ENCODE data around the gene TMPRSS9.
"Not testable (repeated sequence)": the region's sequence is repeated elsewhere in the genome, so short reads cannot be mapped to it uniquely, and the experiment has no call there.

The TMPRSS9 gene

DNA sequence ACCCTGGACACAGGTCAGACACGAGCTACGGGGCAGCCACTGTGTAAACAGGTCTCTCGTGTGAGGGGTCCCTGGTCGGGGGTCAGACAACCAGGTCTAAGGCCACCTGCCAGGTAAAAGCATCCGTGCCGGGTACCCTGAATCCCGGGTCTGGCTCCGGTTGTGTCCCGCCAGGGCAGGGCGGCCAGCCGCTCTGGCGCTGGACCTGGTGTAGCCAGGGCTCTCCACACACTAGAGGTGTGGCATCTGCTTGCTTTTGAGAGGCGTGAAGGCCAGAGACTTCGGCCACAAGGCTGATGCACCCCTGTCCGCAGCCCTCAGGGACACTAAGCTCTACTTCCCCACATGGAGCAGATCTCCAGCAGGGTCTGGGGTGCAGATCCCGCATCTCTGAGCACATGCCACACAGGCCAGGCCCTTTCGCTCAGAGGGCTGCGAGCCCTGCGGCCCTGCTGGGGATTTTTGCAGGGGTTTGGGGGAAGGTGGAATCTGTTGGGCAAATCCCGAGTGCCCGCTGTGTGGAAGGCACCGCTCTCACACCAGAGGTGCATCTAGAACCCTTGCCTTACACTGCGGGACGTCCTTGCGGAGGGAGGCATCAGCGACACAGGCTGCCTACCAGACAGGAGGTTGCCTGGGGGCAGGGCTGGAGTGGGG, 81.2 kb downstream of the TMPRSS9 start:
- DNase-seq: no peak

DNA sequence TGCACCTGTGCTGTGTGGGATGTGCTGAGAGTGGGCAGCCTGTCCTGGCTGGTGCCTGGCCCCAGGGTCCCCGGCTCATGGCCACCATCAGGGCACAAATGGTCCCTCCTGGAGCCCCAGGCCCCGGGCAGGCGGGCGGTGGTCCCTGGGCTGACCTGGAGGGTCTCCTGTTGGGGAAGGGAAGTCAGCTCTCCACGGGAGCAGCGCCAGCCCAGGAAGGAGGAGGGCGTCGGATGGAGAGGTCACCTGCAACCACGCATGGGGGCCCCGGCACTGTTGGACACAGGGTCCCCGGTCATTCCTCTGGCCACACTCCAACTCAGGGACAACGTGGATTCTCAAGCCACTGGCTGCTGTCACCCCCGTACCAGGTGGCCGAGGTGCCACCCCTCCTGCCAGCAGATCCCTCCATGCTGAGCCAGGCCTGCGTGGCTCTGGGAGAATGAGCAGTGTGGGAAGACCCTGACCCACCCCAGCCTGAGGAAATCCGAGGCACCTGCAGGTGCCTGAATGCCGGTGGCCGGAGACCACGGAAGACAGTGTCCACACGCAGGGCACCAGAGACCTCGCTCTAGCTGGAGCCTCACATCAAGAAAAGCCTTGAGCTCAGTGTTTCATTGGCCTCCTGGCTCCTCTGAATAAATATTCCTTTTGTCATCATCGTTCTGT, 83.2 kb downstream of the TMPRSS9 start:
- no peak for DNase-seq

DNA sequence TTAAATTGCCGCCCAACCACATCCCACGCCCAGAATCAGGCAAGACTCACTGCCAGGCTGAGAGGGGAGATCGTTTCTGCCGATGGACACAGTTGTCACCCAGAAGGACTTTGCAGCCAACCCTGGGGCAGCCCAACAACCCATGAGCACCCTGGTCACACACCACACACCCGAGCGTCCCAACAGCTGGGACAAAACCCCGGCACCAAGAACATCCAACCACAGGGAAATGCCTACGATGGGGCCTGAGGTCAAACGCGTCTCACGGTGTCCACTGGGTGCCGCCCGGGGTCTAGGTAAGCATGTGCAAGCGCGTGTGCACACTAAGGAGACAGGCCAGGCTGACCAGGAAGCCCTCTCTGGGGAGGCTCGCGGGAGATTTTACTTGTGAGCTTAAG, 83.7 kb downstream of the TMPRSS9 start:
- DNase-seq: no peak

DNA sequence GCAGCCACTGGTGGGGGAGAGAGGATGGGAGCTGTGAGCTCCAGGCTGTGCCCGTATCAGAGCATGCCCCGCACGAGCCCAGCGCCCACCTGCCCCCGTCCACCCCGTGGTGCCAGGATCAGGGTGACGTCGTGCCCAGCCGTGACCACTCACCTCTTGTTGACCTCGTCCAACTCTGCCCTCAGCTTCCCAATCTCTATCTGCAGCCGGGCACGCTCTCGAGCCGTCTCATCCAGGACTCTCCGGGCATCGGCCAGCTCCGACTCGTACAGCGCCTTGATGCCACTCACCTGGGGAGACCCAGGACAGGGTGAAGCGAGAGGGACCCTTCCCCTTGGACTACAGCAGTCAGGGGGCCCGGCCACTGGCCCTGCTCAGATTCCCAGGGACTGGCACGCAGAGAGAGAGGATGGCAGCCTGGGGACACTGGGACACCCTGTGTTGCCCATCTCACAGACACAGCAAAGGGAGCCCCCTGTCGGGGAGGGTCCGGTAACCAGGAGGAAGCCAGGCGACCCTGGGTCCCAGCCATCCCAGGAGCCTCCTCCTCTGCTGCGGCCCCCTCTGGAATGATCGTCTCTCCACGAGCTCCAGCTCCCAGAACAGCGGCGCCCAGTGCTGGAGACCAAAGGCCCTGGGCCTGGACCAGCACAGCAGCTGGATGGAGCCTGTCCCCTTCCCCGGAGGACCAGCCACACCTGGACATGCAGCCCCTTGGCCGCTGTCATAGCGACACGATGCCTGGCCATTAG, 84.4 kb downstream of the TMPRSS9 start:
- no peak for DNase-seq

DNA sequence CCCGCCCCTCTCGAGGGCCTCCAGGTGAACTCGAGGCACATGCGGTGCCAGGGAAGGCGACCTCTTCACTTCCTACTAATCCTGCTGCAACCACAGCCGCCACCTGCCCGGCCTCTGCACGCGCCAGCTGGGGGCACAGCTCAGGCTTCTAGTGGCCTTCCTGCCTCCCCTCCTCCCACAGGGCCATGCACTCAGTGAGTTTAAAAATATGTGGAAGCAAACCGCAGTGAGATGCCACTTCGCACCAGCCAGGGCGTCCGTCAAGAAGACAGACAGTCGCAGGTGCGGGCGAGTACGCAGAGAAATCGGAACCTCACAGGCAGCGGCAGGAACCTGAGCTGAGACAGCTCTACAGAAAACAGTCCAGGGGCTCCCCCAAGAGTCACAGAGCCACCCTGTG, 86.3 kb downstream of the TMPRSS9 start:
- DNase-seq: peak; percentile 43

DNA sequence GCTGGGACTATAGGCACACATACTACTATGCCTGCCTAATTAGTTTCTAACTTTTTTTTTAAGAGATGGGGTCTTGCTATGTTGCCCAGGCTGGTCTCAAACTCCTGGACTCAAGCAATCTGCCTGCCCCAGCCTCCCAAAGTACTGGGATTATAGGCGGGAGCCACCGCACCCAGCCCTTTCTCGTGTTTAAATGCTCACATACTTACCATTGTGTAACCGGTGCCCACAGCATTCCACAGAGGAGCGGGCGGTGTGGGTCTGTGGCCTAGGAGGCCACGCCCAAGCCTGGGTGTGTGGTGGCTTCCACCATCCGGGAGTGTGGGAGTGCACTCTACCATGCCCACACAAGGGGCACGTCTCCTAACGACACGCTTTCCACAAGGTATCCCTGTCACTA, 89.0 kb downstream of the TMPRSS9 start:
- DNase-seq: no peak

DNA sequence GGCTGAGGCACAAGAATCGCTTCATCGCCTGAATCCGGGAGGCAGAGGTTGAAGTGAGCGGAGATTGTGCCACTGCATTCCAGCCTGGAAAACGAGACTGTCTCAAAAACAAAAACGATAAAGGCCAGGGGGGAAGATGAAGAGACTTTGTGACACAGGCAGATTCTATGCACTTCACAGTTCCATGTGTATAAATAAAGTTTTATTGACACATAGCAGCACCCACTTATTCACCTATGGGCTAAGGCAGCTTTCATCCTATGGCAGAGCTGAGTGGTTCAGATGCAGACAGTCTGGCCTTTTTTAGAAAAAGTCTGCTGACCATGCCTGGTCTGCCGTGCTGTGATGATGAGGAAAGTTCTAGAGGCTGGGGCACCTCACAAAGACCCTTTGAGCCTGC, 91.1 kb downstream of the TMPRSS9 start:
- no peak for DNase-seq

DNA sequence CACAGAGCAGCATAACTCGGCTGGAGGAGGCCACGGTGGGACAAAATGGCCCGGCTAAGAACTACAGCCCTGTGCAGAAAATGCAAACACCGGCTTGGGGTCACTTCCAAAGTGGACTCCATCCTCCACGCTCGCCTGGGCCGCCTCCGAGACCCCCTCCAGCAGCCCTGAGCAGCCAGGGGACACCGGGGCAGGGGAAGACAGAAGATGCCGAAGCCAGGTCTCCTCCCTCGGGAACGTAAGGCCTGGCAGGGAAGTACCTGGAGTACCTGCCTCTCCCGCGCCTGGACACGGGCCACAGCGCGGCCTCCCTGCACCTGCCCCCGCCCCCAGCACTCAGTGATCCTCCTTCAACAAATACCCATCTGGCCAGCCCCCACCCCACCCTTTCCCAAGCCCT, 91.7 kb downstream of the TMPRSS9 start:
- no peak for DNase-seq

DNA sequence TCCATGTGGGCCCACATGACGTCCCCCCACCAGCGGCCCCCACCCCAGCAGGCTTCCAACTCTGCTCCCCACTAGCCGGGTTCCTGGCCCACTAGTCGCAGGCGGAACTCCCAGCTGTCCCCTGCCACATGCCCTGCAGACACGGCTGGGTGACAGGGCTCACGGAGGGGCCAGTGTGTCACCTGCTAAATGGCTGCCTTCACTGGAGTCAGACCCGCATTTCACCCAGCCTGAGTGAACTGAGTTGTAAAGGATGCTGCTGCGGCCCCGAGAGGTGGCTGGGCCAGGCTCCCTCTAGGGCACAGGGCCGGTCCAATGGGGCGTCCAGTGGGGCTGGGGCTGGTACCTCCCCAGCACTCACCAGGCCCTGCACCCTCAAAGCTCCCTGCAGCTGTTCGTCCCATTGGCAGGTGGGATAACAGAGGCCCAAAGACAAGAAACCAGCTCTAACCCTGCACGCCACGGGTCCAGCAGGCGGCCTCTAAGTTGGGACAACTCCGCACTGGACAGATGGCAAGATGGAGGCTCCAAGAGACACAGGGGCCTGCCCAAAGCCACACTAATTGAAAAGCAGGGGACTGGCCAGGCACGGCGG, 93.5 kb downstream of the TMPRSS9 start:
- DNase-seq: no peak

DNA sequence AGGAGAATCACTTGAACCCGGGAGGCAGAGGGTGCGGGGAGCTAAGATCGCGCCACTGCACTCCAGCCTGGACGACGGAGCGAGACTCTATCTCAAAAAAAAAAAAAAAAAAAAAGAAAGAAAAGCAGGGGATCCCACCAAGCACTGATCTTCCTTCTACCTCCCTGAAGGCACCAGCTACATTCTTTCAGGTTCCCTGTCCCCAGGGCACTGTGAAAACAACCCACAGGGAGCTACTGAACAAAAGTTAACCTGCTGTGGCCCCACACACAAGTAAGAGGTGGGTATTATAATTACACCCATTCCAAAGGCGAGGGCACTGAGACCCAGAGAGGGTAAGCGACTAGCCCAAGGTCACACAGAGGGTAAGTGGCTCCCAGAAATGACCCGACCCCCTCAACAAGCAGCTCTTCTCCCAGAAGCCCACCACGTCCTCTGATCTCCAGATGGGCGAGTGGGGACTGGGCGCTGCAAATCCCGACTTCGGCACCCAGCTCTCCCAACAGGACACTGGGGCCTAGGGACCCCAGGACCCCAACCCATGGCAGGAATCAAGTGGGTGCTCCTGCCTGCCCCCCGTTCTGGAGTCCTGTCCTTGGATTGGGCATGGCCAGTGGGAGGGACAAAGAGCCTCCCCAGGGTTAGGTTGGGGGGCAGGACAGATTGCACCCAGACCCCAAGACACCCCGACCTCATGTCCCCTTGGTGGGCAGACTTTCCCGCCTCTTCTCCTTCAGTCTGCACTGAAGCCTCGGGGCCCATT, 94.3 kb downstream of the TMPRSS9 start:
- no peak for DNase-seq

DNA sequence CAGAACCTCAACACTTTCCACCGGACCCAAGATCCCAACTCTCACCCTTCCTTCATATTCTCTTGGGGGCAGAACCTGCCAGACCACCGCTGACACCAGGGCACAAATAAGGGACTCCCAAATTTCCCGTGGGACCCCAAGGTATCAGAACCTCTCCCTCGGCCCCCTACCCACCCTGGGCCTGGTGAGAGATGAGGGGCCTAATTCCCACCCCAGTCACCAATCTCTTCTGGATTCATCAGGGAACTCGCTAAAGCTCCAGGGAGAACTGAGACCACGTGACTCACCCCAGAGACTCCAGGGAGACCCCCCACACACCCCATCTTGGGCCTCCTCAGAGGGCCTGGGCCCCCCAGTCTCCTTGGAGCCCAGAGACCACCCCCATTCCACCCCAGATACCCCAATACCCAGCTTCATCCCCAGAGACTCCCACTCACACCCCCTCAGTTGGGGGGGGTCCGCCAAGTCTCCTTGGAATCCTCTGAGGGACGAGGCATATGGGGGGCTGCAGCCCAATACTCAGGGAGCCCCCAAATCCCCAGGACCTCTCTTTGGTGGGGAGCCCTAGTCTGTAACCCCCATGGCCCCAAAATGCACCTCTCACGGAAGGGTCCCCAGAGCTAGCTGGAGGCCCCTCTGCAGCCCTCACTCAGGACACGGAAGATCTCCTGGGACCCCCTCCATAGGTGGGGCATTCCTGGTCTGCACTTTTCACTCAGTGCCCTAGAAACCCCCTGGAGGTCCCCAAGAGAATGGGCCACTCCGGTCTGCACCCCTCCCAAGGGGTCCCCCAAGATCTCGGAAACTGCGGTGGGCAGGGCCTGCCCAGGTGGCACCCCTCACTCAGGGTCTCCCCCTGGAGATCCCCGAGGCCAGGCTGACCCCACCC, 95.1 kb downstream of the TMPRSS9 start:
- DNase-seq: no peak

DNA sequence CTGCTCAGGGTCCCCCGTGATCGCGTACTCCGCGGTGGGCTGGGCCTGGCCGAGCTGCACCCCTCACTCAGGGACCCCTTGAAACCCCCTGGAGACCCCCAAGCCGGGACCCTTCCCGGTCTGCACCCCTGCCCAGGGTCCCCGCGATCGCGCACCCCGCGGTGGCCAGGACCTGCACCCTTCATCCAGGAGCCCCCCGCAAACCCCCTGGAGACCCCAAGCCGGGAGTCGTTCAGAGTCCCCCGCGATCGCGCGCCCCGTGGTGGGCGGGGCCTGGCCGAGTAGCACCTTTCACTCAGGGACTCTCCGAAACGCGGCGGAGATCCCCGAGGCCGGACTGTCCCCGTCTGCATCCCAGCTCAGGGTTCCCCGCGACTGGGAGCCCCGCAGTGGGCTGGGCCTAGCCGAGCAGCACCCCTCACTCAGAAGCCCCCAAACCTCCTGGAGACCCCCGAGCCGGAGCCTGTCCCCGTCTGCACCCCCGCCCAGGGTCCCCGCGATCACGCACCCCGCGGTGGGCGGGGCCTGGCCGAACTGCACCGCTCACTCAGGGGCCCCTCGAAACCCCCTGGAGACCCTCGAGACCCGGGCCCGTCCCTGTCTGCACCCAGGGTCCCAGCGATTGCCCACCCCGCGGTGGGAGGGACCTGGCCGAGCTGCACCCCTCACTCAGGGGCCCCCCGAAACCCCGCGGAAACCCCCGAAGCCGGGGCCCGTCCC, 95.9 kb downstream of the TMPRSS9 start:
- peak; percentile 50 for DNase-seq

DNA sequence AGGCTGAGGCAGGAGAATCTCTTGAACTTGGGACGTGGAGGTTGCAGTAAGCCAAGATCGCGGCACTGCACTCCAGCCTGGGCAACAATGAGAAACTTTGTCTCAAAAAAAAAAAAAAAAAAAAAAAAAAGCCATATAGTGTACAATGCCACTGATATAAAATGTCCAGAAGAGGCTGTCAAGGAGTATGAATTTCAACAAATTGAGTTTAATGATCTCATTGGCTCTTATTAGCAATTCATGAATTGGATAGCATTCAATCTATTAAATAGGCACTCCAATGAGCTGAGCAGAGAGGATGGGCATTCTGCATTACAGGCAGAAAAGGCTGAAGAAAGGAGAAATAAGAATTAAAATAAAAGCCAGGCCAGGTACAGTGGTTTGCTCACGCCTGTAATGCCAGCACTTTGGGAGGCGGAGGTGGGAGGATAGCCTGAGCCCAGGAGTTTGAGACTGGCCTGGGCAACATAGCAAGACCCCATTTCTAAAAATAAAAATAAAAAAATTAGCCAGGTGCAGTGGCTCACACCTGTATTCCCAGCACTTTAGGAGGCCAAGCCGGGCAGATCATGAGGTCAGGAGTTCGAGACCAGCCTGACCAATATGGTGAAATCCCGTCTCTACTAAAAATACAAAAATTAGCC, 97.5 kb downstream of the TMPRSS9 start:
- DNase-seq: no peak

DNA sequence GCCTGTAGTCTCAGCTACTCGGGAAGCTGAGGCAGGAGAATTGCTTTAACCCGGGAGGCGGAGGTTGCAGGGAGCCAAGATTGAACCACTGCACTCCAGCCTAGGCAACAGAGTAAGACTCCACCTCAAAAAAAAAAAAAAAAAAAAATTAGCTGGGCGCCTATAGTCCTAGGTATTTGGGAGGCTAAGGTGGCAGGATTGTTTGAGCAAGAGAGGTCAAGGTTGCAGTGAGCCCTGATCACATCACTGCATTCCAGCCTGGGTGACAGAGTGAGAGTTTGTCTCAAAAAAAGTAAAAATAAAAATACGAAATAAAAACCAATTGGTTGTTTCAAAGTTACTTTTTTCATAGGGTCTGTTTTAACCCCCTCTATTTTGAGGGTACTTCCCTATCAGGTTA, 98.0 kb downstream of the TMPRSS9 start:
- DNase-seq: no peak

DNA sequence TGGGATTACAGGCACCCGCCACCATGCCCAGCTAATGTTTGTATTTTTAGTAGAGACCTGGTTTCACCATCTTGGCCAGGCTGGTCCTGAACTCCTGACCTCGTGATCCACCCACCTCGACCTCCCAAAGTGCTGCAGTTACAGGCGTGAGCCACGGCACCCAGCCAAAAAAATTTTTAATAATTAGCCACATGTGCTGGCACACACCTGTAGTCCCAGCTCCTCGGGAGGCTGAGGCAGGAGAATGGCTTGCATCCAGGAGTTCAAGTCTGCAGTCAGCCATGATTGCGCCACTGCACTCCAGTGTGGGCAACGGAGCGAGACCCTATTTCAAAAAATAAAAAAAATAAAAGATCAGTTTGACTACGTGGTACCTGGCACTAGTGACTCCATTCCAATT, 98.7 kb downstream of the TMPRSS9 start:
- not testable (repeated sequence) for DNase-seq

DNA sequence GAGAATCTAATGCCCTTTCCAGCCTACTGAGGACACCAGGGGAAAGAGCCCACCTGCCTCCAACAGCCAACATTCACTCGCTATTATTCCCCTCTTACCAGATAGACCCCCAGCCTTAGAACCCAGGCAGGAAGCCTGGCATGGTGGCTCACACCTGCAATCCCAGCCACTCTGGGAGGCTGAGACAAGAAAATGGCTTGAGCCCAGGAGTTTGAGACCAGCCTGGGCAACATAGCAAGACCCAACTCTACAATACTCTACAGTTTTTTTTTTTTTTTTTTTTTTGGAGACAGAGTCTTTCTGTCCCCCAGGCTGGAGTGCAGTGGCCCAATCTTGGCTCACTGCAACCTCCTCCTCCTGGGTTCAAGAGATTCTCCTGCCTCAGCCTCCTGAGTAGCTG, 100.2 kb downstream of the TMPRSS9 start:
- DNase-seq: no peak

DNA sequence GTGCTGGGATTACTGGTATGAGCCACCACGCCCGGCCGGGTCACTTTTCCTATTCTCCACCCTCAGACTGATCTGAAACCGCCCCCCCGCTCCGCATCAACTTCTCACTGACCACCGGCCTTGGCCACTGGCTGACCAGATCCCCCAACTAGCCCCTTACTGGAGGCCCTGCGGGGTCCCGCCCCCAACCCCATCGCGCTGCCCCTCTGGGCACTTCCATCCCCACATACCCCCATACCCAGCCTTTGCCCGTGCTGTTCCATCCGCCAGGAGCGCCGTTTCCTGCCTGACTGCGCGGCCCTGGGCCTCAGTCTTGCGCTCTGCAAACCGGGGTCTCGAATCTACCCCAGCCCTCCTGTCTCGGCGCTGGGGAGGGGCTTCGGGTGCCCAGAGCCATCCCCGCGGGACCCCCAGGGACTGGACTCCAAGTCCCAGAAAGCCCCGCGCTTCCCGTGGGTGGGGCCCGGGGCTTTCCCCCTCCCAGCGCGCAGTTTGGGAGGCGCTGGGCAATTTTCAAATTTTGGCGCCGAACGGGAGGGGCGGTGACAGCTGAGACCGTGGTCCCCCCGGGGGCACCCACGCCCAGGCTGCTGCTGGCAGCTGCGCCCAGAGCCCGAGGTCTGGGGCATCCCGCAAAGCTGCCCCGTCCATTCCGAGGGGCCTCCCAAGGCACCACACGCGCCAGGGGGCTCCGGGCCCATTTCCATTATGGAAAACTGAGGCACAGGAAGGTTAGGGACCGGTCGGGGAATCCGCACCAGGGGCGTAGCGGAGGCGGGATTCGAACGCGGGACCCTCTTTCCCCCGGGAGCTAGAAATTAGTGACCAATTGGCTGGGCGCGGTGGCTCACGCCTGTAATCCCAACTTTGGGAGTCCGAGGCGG, 101.9 kb downstream of the TMPRSS9 start:
- DNase-seq: peak; percentile 44

DNA sequence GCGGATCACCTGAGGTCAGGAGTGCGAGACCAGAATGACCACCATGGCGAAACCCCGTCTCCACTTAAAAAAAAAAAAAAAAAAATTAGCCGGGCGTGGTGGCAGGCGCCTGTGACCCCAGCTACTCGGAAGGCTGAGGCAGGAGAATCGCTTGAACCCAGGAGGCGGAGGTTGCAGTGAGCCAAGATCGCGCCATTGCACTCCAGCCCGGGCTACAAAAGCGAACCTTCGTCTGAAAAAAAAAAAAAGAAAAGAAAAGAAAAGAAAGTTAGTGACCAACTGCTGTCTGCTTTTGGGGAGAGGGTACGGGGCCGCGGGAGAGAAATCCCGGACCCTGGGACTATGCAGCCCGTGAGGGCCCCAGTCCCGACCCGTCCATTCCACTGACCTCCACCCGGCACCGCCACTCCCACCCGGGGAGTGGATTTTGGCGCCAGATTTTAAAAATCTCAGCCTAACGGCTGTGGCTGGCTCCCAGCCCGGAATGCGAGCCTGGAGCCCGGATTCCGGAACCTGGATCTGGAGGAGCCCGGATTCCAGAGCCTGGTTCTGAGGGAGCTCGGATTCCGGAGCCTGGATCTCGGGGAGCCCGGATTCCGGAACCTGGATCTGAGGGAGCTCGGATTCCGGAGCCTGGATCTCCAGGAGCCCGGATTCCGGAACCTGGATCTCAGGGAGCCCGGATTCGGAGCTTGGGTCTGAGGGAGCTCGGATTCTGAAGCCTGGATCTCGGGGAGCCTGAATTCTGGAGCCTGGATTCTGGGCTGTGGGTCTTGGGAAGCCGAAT, 102.8 kb downstream of the TMPRSS9 start:
- DNase-seq: no peak

DNA sequence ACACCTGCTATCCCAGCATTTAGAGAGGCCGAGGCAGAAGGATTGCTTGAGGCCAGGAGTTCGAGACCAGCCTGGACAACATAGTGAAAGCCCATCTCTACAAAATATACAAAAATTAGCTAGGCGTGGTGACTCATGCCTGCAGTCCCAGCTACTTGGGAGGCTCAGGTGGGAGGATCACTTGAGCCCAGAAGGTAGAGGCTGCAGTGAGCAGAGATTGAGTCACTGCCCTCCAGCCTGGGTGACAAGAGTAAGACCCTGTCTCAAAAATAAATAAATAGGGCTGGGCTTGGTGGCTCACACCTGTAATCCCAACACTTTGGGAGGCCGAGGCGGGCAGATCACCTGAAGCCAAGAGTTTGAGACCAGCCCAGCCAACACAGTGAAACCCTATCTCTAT, 103.6 kb downstream of the TMPRSS9 start:
- not testable (repeated sequence) for DNase-seq

Data from CD4-positive, alpha-beta T cell treated with Interferon gamma for 1 hour (primary cell).